Measurements from ENCODE around the gene PIGL.

Gene PIGL

DNA sequence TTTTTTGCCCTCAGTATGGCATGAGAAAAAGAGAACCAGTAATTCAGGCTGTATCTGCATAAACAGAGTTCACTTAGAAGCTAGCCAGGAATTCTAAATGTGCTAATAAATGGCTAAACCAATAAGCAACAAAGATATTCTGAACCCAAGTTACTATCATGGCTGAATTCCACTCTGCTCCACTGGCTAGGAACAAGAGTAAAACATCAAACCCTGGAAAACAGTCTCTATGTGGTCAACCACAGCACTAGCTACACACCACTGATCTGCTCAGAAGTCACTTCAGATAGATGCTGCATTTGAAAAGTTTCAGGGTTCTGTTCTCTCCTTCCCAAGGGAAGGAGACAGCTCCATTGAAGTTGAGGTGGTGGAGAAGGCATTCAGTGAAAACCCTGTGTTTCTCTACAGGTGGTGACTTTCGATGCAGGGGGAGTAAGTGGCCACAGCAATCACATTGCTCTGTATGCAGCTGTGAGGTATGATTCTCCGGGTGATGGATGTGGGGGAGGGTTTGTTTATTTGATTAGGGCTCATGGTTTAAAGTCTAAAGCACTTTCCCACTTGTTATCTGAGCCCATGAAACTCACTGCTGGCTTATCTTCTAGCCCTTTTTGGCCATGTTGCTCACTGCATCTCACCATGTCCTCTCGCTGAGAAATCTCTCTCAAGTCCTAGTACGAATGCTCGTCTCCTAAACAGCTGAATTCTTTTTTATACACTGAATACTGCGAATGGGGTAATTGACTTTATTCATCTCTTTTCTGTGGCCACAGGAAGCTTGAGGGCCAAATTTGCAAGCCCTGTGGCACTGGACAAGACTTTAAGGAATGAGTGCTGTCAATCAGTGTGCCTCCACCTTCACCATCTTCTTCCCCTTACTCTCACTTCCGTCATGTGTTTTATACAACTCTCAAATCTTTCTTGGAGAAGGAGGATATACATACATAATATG, 96.4 kb downstream of the PIGL start:
- no peak for DNase-seq

- no peak for DNase-seq
Observed at GRCh38 chr17:16314189-16314588, 97.2 kb downstream of the PIGL start.

GRCh38 chr17:16314859-16315258, 97.8 kb downstream of the PIGL start:
- DNase-seq = no peak

DNA sequence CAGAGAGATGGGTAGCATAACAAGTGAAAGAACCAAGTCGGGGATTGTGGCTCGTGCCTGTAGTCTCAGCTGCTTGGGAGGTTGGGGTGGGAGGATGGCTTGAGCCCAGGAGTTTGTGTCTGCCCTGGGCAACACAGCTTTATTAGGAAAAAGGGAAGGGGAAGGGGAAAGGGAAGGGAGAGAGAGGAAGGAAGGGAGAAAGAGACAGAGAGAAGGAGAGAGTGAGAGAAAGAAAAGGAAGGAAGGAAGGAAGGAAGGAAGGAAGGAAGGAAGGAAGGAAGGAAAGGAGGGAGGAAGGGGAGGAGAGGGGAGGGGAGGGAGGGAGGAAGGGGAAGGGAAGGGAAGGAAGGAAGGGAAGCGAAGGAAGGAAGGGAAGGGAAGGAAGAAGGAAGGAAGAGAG, 103.0 kb downstream of the PIGL start:
- DNase-seq = no peak

GRCh38 chr17:16322636-16323035, 105.6 kb downstream of the PIGL start:
- DNase-seq = no peak

GRCh38 chr17:16325964-16326363, 109.0 kb downstream of the PIGL start:
- DNase-seq = no peak

- DNase-seq = no peak
Observed at GRCh38 chr17:16327018-16327417, 110.0 kb downstream of the PIGL start.

GRCh38 chr17:16328997-16329396, 112.0 kb downstream of the PIGL start:
- no peak for DNase-seq

- no peak for DNase-seq
Observed at GRCh38 chr17:16329519-16330271, 112.7 kb downstream of the PIGL start.

GRCh38 chr17:16338391-16338790, 121.4 kb downstream of the PIGL start:
- DNase-seq = no peak

GRCh38 chr17:16339402-16339801, 122.4 kb downstream of the PIGL start:
- DNase-seq = no peak

DNA sequence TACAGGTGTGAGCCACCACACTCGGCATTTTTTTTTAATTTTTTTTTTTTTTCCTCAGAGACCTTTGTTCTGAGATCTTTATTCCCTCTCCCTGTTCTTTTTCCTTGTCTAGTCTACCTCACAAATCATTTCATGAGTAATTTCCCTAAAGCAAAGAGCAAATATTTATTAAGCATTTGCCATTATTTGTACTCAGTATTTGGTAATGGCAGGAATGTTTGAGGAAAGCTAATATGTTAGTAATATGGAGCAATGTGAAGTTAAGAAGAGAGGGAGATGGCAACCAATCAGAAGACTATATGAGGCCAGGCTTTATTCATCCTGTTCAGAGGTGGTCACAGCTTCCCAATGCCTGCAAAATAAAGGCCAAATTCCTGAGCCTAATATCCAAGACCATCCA, 122.9 kb downstream of the PIGL start:
- DNase-seq = no peak

DNA sequence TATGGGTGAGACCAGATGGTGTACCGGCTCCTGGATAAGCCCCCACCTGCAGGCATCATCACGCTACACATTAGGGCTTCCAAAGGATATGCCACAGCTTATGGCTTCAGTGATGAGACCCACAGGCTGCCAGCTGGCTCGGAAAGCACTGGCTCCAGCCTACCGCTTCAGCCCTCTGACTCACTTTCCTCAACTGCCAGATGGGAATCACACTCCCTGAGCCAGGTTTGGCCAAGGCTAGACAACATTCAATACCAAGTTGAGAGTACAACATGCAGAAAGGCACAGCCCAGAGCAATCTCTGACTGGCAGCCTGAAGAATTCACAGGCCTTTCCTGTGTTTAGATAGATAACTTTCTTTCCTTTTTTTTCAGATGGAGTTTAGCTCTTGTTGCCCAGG, 126.0 kb downstream of the PIGL start:
- peak; percentile 71 for DNase-seq

- no peak for DNase-seq
Observed at GRCh38 chr17:16343569-16343968, 126.6 kb downstream of the PIGL start.

DNA sequence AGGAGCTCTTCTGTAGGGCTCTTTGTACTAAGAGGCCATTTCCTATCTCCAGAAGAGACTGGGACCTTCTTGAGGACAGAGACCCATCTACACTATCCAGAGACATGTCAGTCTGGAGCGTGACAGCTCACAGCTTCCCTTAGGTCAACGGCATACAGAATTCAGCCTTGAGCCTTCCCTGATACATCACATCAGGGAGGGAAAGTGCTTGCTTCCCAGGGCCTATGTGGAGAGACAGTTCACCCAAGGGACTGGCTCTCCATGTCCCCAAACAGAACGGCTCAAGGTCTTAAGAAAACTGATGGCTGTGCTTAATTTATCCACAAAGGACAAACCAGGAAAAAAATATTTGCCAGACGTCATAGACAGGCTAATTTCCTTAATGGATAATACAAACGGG, 128.6 kb downstream of the PIGL start:
- no peak for DNase-seq

GRCh38 chr17:16346721-16347271, 129.8 kb downstream of the PIGL start:
- no peak for DNase-seq

DNA sequence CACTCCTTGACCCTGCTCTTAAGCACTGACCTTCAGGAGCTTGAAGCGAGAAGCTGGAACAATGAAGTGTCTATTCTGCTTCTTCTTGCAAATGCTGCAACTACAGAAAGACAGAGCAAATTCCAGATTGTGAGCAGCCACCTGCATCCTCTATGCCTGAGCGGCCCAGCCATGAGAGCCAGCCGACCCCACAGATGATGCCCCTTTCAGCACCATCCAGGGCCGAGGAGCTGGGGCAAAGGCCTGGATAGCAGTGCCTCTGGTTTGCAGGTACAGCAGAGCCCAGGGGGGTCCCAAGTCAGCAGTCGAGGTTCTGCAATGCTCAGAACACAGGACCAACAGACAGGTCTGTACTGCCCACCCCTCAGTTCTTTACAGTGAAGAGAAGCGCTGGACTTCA, 131.6 kb downstream of the PIGL start:
- no peak for DNase-seq

DNA sequence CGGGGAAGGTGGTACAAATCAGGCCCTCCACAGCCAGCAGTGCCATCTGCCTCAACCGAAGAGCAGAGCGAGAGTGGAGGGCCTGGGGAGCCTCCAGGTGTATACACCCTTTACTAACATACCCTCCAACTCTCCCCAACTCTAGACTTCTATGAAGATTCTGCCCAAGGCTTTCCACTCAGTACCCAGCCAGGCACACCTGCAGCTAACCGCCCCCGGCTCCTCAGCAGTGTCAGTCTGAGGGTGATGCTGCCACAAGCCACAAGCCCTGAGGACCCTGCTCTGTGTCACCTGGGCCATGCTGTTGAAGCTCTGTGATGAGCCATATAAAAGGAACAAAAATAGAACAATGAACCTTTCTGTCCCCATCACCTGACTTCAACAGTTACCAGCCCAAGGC, 132.4 kb downstream of the PIGL start:
- DNase-seq = no peak

- no peak for DNase-seq
Observed at GRCh38 chr17:16351831-16352230, 134.8 kb downstream of the PIGL start.

- peak; percentile 85 for DNase-seq
Observed at GRCh38 chr17:16352303-16352666, 135.3 kb downstream of the PIGL start.

DNA sequence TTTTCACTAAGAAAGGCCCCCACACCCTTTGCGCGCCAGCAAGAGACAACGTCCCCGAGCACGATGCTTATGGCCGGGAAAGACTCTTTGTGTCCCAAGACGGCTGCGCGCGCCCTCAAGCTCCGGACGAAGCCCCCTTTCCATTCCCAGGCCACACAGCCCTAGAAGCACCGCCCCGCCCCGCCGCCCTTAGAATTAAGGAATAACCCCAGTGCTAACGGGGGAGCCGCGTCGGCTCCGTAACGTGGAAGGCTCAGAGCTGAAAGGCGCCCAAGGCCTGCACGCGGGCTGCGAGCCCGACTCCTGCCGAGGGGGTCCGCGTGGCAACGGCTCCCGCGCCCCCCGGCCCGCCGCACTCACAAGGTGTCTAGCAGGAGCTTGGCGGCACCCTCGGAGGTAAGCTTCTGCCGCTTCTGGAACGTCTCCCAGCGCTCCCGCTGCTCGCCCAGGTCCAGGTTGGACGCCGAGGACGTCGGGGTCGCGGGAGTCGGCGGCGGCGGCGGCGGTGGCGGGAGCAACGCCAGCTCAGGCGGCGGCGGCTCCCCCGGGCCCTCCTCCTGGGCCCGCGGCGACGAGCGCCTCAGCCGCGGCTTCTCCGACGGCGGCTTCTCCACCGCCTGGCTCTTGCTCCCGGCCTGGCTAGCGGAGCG, 135.8 kb downstream of the PIGL start:
- DNase-seq = peak; percentile 85

DNA sequence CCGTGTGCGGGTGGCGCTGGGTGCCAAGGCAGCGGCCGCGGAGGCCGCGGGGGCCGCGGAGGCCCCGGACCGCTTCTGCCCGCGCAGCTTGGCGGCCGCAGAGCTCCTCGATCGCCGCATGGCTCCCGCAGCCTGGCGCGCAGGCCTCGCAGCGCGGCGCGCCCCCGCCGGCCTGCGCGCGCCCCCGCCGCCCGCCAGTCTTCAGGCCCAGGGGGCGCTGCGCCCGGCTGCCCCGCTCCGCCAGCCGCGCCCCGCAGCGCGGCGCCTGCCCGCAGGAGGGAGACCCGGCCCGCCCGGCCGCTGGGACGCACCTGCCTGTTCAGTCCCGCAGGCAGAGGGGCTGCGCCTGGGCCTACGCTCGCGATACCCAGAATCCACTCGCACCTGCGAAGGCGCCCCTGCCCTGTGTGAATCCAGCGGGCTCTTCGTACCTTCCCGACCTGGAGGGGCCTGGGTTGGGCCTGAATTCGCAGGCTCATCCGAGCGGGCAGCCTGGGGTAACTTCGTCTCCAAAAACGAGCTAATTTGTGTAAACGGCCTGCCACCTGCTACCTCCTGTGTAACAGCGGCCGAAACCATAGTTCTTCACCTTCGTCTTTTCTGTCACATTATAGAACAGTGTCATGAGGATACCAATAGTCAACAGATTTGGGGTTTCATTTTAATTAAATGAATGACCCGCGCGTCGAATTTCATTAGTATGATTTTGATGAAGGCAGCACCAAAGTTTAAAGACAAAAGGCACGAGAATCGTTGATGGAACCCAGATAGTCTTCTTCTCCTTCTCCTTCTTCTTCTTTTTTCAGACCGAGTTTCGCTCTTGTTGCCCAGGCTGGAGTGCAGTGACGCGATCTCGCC, 136.5 kb downstream of the PIGL start, which contains the start of gene CENPV:
CENPV (minus strand) TSS at position 153 of the 858 bp plus-strand sequence; CDS start at position 120, 33 bp downstream.
- DNase-seq = no peak

All from NCI-H1694 (cell line).